Fibroblast of lung (primary cell): Measurements from ENCODE around the gene PEX16.

ENCODE experiments used
- CTCF ChIP-seq, 2 donors: IDR thresholded peaks in 1 of 2; conservative IDR thresholded peaks in 1 of 2; 1 replicate in 1 of 2; 2 replicates in 1 of 2; pipeline ENCODE4 v1.5.1; 2011 to 2012; ENCODE audit warnings: low read length in 2 of 2, control low read depth in 1 of 2, inconsistent platforms in 1 of 2, low read depth in 1 of 2, mild to moderate bottlenecking in 1 of 2
- EZH2 ChIP-seq: IDR thresholded peaks from 2 replicates; pipeline ENCODE4 v1.5.1; 2012; ENCODE audit warnings: low read length, control low read depth, mild to moderate bottlenecking; ENCODE audit errors: missing control alignments

- TF ChIP-seq CTCF (conservative IDR thresholded peaks at IDR 0.05 in 1 of 2, IDR thresholded peaks at IDR 0.05 in 1 of 2; ENCODE audit: low read depth in 1 of 2, low read length in 2 of 2) (no peak), EZH2 (no peak)
These were observed 13.3 kb downstream of the PEX16 start for GRCh38 chr11:45904309-45904915.
